Right atrium auricular region (tissue), 2 donors: Measurements from ENCODE around the gene RPP14. TPM values are rescaled to one million over a fixed set of nuclear protein-coding genes. Genes with fewer than 3 reads are reported as not detected.
"Not testable (repeated sequence)": the region's sequence is repeated elsewhere in the genome, so short reads cannot be mapped to it uniquely, and the experiment has no call there.

Experiments
- DNase-seq: peaks from one replicate; pipeline ENCODE4 v3.0.0-alpha.2; 2019; ENCODE audit warnings: low spot score
- H3K27ac ChIP-seq, 2 donors: fragments of 200-600 bp; sonication (generic); 1 replicate in 1 of 2; 2 replicates in 1 of 2; pipeline ENCODE4 v1.5.1; 2016 to 2019
- H3K27me3 ChIP-seq, 2 donors: fragments of 200-600 bp; sonication (generic); one replicate each; pipeline versions ENCODE4 v1.5.1 to v1.6.0; 2017 to 2019
- H3K36me3 ChIP-seq: fragments of 200-600 bp; sonication (generic); one replicate; pipeline ENCODE4 v1.5.1; 2016
- H3K4me1 ChIP-seq, 2 donors: fragments of 200-600 bp; sonication (generic); one replicate each; pipeline versions ENCODE4 v1.5.1 to v1.6.0; 2017 to 2019
- H3K4me3 ChIP-seq, 2 donors: fragments of 200-600 bp; sonication (generic); 1 replicate in 1 of 2; 2 replicates in 1 of 2; pipeline ENCODE4 v1.5.1; 2017 to 2019; ENCODE audit warnings: mild to moderate bottlenecking in 1 of 2, moderate library complexity in 1 of 2
- H3K9me3 ChIP-seq, 2 donors: fragments of 200-600 bp; sonication (generic); one replicate each; pipeline ENCODE4 v1.5.1; 2019
- total RNA-seq, 2 donors: library from RNA; depleted of rRNA; stranded (reverse); fragments of >200 nt; gene quantifications; one replicate each; pipeline ENCODE4 v1.1.0, GENCODE V29; 2016
- TF ChIP-seq, protein P1 (sequence below), 2 donors: fragments of 200-600 bp; sonication (generic); IDR thresholded peaks; one replicate each; pipeline ENCODE4 v1.5.1; 2019; ENCODE audit warnings: antibody characterized with exemption in 2 of 2

The RPP14 gene
- total RNA-seq, 2 donors from 2014 or later, result 10.0 to 10.9 TPM

DNA sequence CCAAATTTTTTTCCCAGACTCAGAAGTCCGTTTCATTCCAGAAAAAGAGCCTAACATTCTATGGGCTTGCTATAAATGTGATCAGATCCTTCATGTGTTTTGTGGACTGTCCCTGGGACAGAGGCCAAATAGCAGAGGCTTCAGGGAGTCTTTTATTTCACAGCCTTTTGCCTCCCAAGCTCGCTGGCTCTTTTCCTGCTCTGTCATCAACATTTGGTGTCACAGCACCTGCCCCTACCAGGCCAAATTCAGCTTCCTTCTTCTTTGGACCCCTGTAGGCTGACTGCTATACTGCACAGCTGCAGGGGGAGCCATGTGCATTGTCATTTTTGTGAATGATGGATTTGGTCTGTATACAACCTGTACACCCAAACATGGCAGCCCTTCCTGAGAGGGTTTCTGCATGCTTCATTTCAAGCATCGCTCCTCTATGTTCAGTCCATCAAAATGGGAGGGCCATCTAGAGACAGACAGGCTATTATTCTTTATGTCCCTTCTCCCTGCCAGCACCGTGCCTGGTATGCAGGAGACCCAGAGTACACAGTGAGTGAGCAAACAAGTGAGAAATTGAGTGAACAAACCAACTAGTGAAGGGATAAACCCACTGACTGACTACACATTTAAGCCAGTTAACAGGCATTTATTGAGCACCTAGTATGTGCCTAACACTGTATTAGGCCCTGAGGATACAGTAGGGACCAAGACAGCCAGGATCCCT, 17.9 kb upstream of the RPP14 start:
- Histone ChIP-seq H3K27me3 (no peaks in the 10 kb centered on the region), H3K4me1 (peaks cover 0 to 10% of the 10 kb centered on the region in 2 donors), H3K27ac (no peak overlapping the region), H3K9me3 (no peaks in the 10 kb centered on the region), H3K4me3 (no peak overlapping the region), H3K36me3 (peaks cover 5% of the 10 kb centered on the region)
- TF ChIP-seq, protein P1, sequence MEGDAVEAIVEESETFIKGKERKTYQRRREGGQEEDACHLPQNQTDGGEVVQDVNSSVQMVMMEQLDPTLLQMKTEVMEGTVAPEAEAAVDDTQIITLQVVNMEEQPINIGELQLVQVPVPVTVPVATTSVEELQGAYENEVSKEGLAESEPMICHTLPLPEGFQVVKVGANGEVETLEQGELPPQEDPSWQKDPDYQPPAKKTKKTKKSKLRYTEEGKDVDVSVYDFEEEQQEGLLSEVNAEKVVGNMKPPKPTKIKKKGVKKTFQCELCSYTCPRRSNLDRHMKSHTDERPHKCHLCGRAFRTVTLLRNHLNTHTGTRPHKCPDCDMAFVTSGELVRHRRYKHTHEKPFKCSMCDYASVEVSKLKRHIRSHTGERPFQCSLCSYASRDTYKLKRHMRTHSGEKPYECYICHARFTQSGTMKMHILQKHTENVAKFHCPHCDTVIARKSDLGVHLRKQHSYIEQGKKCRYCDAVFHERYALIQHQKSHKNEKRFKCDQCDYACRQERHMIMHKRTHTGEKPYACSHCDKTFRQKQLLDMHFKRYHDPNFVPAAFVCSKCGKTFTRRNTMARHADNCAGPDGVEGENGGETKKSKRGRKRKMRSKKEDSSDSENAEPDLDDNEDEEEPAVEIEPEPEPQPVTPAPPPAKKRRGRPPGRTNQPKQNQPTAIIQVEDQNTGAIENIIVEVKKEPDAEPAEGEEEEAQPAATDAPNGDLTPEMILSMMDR (IDR thresholded peaks at IDR 0.05), result no peak
- DNase-seq, result no peak

DNA sequence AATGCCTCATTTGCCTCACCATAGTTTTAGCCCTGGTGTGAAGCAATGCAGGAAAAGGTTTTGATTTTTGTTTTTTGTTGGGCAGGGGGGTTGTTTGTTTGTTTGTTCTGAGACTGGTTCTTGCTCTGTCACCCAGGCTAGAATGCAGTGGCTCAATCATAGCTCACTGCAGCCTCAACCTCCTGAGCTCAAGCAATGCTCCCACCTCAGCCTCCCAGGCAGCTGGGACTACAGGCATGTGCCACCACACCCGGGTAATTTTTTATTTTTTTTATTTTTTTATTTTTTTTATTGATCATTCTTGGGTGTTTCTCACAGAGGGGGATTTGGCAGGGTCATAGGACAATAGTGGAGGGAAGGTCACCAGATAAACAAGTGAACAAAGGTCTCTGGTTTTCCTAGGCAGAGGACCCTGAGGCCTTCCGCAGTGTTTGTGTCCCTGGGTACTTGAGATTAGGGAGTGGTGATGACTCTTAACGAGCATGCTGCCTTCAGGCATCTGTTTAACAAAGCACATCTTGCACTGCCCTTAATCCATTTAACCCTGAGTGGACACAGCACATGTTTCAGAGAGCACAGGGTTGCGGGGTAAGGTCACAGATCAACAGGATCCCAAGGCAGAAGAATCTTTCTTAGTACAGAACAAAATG, 17.0 kb upstream of the RPP14 start:
- H3K9me3 ChIP-seq, H3K4me3 ChIP-seq, H3K4me1 ChIP-seq, H3K27me3 ChIP-seq, H3K36me3 ChIP-seq, H3K27ac ChIP-seq, DNase-seq: not testable (repeated sequence)

DNA sequence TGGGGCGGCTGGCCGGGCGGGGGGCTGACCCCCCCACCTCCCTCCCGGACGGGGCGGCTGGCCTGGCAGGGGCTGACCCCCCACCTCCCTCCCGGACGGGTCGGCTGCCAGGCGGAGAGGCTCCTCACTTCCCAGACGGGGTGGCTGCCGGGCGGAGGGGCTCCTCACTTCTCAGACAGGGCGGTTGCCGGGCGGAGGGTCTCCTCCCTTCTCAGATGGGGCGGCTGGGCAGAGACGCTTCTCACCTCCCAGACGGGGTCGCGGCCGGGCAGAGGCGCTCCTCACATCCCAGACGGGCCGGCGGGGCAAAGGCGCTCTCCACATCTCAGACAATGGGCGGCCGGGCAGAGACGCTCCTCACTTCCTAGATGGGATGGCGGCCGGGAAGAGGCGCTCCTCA, 15.6 kb upstream of the RPP14 start:
- H3K9me3 ChIP-seq, H3K4me3 ChIP-seq, H3K36me3 ChIP-seq: not testable (repeated sequence)

DNA sequence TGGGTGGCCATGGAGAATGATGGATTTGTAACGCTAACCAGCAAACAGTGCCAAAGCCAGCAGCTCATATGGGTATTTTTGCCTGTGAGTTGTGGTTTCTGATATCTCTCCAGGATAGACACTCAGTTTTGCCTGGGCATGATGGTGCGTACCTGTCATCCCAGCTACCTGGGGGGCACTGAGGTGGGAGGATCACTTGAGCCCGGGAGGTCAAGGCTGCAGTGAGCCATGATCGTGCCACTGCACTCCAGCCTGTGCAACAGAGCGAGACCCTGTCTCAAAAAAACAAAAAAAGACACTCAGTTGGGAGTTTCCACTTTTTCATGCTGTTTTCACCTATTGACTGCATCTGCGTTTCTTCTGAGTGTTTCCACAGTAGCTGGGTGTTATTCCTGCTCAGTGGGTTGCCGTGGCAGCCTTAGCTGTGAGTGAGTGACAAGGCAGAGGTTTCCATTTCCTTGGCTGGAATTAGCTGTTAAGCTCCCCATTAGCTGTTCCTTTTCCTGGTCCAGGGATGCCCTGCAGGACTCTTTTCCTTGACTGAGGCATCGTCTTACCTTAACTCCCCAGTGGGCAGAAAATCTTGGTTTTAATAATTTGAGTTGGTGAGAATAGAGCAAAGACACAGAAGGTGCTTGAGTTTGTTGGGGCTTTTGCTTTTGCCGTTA, 14.2 kb upstream of the RPP14 start:
- Histone ChIP-seq H3K27ac (no peak overlapping the region), H3K4me1 (peaks cover 0 to 10% of the 10 kb centered on the region in 2 donors), H3K9me3 (no peaks in the 10 kb centered on the region), H3K36me3 (no peaks in the 10 kb centered on the region), H3K27me3 (no peaks in the 10 kb centered on the region), H3K4me3 (no peak overlapping the region)
- TF ChIP-seq, protein P1 (IDR thresholded peaks at IDR 0.05), result no peak
- no peak for DNase-seq

More for the DNA sequence above, 15.6 kb upstream of the RPP14 start:
- DNase-seq, H3K4me1 ChIP-seq, H3K27ac ChIP-seq, H3K27me3 ChIP-seq: not testable (repeated sequence)

DNA sequence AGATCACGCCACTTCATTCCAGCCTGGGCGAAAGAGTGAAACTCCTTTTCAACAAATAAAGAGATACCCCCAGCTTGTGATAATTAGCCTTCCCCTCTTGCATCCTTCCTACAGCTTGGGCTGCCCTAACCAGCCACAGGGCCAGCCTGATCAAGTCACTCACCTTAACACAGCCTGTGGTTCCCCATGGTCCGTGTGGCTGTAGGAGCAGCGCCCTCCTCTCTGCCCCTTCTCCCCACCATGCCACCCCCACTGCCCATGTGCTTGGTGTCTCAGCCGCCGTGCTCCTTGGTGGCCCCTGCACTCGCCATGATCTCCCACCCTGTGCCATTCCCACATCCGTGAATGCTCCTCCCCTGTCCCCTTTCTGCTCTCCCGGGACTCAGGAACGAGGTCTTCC, 13.2 kb upstream of the RPP14 start:
- TF ChIP-seq, protein P1 (IDR thresholded peaks at IDR 0.05), result no peak
- no peak overlapping the region for H3K4me3 ChIP-seq
- no peaks in the 10 kb centered on the region for H3K36me3 ChIP-seq

DNA sequence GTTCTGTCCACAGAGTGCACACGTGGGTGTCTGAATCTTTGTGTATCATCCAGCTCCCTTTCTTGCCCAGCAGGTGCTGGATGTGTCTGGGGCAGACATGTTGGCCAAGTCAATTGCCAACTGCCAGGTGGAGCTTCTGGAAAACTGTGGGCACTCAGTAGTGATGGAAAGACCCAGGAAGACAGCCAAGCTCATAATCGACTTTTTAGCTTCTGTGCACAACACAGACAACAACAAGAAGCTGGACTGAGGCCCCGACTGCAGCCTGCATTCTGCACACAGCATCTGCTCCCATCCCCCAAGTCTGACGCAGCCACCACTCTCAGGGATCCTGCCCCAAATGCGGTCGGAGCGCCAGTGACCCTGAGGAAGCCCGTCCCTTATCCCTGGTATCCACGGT, 12.5 kb upstream of the RPP14 start:
- no peaks in the 10 kb centered on the region for H3K27me3 ChIP-seq
- no peaks in the 10 kb centered on the region for H3K9me3 ChIP-seq
- H3K4me1 ChIP-seq, result no peaks in the 10 kb centered on the region
- DNase-seq, result no peak
- no peak overlapping the region for H3K4me3 ChIP-seq
- H3K27ac ChIP-seq, result no peak overlapping the region
- TF ChIP-seq, protein P1 (IDR thresholded peaks at IDR 0.05), result no peak
- no peaks in the 10 kb centered on the region for H3K36me3 ChIP-seq

More for the DNA sequence above, 13.2 kb upstream of the RPP14 start:
- H3K4me1 ChIP-seq, result peaks cover 0 to 5% of the 10 kb centered on the region in 2 donors
- no peaks in the 10 kb centered on the region for H3K9me3 ChIP-seq
- no peak overlapping the region for H3K27ac ChIP-seq
- DNase-seq, result no peak
- H3K27me3 ChIP-seq, result no peaks in the 10 kb centered on the region
